ENCODE data around the gene ISM1. TPM values are rescaled to one million over a fixed set of nuclear protein-coding genes. Genes with fewer than 3 reads are reported as not detected.

ISM1 gene
- polyA plus RNA-seq, 1 donor from 2014 or later: not detected

GRCh38 chr20:13250251-13250650, 29.2 kb downstream of the ISM1 start:
- H3K9me3 ChIP-seq (ENCODE audit: low read length): no peaks in the 10 kb centered on the region
- H3K9ac ChIP-seq (ENCODE audit: low read length): no peak overlapping the region
- no peak overlapping the region for H2AFZ ChIP-seq (ENCODE audit: low read depth, low read length)
- no peaks in the 10 kb centered on the region for H3K9me2 ChIP-seq (ENCODE audit: insufficient read depth, low read length)
- H3K27me3 ChIP-seq (ENCODE audit: insufficient read depth, low read depth, low read length): no peaks in the 10 kb centered on the region
- H3K36me3 ChIP-seq (ENCODE audit: insufficient read depth, low read length): no peaks in the 10 kb centered on the region
- no peak for TF ChIP-seq EP300 (conservative IDR thresholded peaks at IDR 0.05; ENCODE audit: poor library complexity, severe bottlenecking)
- no peak for TF ChIP-seq CTCF (IDR thresholded peaks at IDR 0.05; ENCODE audit: poor library complexity, severe bottlenecking)
- TF ChIP-seq REST (IDR thresholded peaks at IDR 0.05; ENCODE audit: borderline replicate concordance): no peak
- no peak for TF ChIP-seq MXI1 (conservative IDR thresholded peaks at IDR 0.05; ENCODE audit: poor library complexity, severe bottlenecking)
- TF ChIP-seq POLR2AphosphoS5 (IDR thresholded peaks at IDR 0.05): no peak
- TF ChIP-seq SMC3 (conservative IDR thresholded peaks at IDR 0.05; ENCODE audit: poor library complexity): no peak
- TF ChIP-seq TAF1 (IDR thresholded peaks at IDR 0.05; ENCODE audit: low read depth): no peak
- no peak for TF ChIP-seq EZH2 (IDR thresholded peaks at IDR 0.05; ENCODE audit: borderline replicate concordance, insufficient read depth, low read length, poor library complexity, severe bottlenecking)
- TF ChIP-seq RAD21 (conservative IDR thresholded peaks at IDR 0.05): no peak
- no peaks in the 10 kb centered on the region for H3K79me2 ChIP-seq (replicated peaks; ENCODE audit: insufficient read depth, low read length)
- H3F3A ChIP-seq (ENCODE audit: insufficient read depth, low read length, poor library complexity, severe bottlenecking): no peaks in the 10 kb centered on the region
- no peak overlapping the region for H3K27ac ChIP-seq (ENCODE audit: low read length)
- no peaks in the 10 kb centered on the region for H4K20me1 ChIP-seq (ENCODE audit: insufficient read depth)
- no peak overlapping the region for H3K4me3 ChIP-seq (ENCODE audit: low read length)
- no peak overlapping the region for H3K4me2 ChIP-seq (ENCODE audit: low read length)

- Histone ChIP-seq H3K79me2 (replicated peaks; ENCODE audit: insufficient read depth, low read length) (no peaks in the 10 kb centered on the region), H3K4me3 (ENCODE audit: low read length) (no peak overlapping the region), H3K9me2 (ENCODE audit: insufficient read depth, low read length) (no peaks in the 10 kb centered on the region), H2AFZ (ENCODE audit: low read depth, low read length) (no peak overlapping the region), H4K20me1 (ENCODE audit: insufficient read depth) (no peaks in the 10 kb centered on the region), H3K4me2 (ENCODE audit: low read length) (no peak overlapping the region), H3K27ac (ENCODE audit: low read length) (no peak overlapping the region), H3F3A (ENCODE audit: insufficient read depth, low read length, poor library complexity, severe bottlenecking) (no peaks in the 10 kb centered on the region), H3K9me3 (ENCODE audit: low read length) (no peaks in the 10 kb centered on the region), H3K27me3 (ENCODE audit: insufficient read depth, low read depth, low read length) (no peaks in the 10 kb centered on the region), H3K36me3 (ENCODE audit: insufficient read depth, low read length) (no peaks in the 10 kb centered on the region), H3K9ac (ENCODE audit: low read length) (no peak overlapping the region)
- TF ChIP-seq POLR2AphosphoS5 (IDR thresholded peaks at IDR 0.05): no peak
- TF ChIP-seq CTCF (IDR thresholded peaks at IDR 0.05; ENCODE audit: poor library complexity, severe bottlenecking): no peak
- no peak for TF ChIP-seq MXI1 (conservative IDR thresholded peaks at IDR 0.05; ENCODE audit: poor library complexity, severe bottlenecking)
- no peak for TF ChIP-seq EP300 (conservative IDR thresholded peaks at IDR 0.05; ENCODE audit: poor library complexity, severe bottlenecking)
- TF ChIP-seq SMC3 (conservative IDR thresholded peaks at IDR 0.05; ENCODE audit: poor library complexity): no peak
- TF ChIP-seq TAF1 (IDR thresholded peaks at IDR 0.05; ENCODE audit: low read depth): no peak
Measured at GRCh38 chr20:13251106-13251903, 30.2 kb downstream of the ISM1 start.

Measured in neural cell (in vitro differentiated cells).